ENCODE measurements around the gene TTC28.

TTC28 gene

GRCh38 chr22:27975381-27976013 is 704.1 kb downstream of the TTC28 start:
- no peak for DNase-seq (ENCODE audit: low read depth, low spot score)

DNA sequence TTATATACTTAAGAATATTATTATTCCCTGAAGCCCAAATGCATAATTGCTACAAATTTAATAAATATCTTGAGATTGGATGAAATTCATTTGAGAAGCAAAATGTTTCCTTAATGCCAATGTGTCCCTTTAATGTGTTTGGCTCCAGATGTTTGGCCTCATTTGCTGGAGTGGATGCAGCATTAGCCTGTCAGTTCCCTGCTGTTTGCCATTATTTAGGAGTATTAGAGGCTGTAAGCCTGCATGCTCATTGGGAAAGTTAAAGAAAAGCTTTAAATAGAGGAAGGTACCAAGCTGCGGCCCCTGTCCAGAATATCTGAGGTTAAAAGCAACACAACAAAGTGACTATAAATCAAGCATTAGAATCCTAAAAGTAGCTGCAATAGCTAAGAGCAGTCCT is 705.8 kb downstream of the TTC28 start:
- no peak for DNase-seq (ENCODE audit: low read depth, low spot score)

- DNase-seq (ENCODE audit: low read depth, low spot score): no peak
Observed at GRCh38 chr22:27972732-27973698, 706.6 kb downstream of the TTC28 start.

GRCh38 chr22:27971926-27972325 is 707.7 kb downstream of the TTC28 start:
- DNase-seq (ENCODE audit: low read depth, low spot score): no peak

DNA sequence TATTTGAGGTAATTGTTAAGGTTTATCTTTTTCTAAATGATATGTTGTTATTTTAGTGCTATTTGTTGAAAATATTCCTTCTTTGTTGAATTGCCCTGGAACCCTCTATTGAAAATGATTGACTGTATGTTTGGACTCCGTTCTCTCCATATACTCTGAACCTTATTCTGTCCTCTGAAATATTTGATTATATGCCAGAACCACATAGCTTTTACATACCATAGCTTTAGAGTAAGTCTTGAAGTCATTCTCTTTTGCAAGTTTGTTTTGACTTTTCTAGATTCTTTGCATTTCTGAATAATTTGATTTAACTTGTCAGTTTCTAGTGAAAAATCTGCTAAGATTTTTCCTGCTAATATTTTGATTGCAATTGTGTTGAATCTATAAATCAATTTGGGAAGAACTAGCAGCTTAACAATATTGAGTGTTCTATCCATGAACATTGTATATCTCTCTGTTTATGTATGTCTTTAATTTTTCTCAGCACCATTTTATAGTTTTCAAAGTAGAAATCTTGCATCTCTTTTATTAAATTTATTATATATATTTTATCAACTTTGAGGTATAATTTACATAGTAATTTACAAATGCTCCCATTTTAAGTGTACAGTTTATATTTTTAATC is 708.9 kb downstream of the TTC28 start:
- DNase-seq (ENCODE audit: low read depth, low spot score): no peak

- no peak for DNase-seq (ENCODE audit: low read depth, low spot score)
Observed at GRCh38 chr22:27966168-27967064, 713.2 kb downstream of the TTC28 start.

DNA sequence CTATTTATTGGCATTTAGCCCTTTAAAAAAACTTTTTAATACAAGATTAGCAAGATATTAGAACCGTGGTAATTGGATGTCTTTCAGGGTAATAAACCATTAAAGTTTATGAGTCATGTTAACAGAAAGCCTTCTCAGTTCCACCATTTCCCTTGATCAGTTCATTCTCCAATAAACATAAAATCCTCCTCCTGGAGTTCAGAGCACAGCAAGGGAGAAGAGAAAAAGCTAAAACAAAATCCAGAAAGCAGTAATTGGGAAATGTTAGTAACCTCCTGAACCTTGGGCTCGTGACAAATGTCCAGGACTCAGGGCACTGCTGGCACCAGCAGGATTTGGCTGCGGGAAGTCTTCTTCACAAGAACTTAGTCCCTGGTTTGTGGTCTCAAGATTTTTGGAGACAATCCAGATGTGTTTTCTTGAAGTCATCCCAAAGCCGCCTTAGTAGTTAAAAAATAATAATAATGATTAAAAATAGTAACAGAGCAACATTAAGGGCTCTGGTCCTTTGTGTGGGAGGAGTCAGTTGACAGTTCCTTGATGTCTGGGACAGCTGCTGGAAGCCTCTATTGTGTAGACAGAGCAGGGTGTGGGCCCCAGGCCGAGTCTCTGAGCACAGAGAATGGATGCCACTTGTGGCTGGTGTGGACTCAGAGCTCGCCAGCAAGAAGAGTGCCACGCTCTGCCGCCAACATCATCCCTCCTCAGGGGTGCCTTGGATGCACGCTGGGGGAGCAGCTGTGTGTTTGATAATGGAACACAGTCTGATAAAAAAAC is 717.2 kb downstream of the TTC28 start:
- no peak for DNase-seq (ENCODE audit: low read depth, low spot score)

- DNase-seq (ENCODE audit: low read depth, low spot score): no peak
Observed at GRCh38 chr22:27961680-27962079, 718.0 kb downstream of the TTC28 start.

DNA sequence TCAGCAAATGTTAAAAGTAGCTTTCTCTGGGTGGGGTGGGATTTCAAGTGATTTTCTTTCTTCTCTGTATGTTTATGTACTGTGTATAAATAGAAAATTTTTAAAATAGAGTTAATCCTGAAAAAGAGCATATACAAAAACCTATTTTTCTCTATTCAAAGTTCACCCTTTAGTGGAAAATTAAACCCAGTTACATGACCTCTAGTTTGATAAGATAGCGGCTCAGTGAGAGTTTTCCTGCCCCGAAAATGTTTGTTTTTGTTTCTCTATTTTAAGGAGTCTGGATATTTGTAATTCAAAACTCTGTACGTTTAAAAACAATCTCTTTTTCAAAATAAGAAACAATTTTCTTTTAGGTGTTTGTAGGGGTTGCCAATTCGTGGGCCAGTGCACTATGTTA is 718.5 kb downstream of the TTC28 start:
- no peak for DNase-seq (ENCODE audit: low read depth, low spot score)

GRCh38 chr22:27959335-27960090 is 720.1 kb downstream of the TTC28 start:
- no peak for DNase-seq (ENCODE audit: low read depth, low spot score)

GRCh38 chr22:27952779-27953178 is 726.9 kb downstream of the TTC28 start:
- no peak for DNase-seq (ENCODE audit: low read depth, low spot score)

- no peak for DNase-seq (ENCODE audit: low read depth, low spot score)
Observed at GRCh38 chr22:27952091-27952490, 727.5 kb downstream of the TTC28 start.

DNA sequence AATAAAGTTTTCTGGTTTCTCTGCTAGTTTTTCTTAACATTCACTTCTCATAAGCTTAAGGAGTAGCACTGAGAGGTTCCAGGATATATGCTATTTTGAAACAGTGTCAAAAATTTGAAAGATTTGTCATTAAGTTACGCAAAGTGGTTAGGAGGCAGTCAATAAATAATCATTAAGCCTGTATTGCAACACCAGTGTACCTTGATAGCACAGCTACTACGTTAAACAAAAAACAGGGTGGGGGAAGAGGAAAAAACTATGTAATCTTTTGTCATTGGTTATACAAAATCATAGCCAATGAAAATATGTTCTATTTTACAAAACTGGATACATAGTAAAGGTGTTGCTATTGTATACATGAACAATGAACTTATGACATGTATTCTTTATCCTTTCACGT is 730.2 kb downstream of the TTC28 start:
- DNase-seq (ENCODE audit: low read depth, low spot score): no peak

GRCh38 chr22:27948569-27948968 is 731.1 kb downstream of the TTC28 start:
- no peak for DNase-seq (ENCODE audit: low read depth, low spot score)

DNA sequence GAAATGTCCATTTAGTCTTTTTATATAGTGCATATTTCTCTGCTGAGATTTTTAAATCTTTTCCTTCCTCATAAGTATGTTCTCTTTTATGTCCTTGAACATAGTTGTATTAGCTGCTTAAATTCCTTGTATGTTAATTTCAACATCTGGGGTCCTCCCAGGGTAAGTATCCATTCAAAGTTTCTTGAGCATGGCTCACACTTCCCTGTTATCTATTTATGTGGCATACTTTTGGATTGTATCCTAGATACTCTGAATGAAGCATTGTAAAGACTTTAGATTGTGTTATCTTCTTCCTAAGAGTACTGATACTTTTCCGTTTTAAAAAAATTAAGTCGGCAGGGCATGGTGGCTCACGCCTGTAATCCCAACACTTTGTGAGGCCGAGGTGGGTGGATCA is 732.2 kb downstream of the TTC28 start:
- no peak for DNase-seq (ENCODE audit: low read depth, low spot score)

DNA sequence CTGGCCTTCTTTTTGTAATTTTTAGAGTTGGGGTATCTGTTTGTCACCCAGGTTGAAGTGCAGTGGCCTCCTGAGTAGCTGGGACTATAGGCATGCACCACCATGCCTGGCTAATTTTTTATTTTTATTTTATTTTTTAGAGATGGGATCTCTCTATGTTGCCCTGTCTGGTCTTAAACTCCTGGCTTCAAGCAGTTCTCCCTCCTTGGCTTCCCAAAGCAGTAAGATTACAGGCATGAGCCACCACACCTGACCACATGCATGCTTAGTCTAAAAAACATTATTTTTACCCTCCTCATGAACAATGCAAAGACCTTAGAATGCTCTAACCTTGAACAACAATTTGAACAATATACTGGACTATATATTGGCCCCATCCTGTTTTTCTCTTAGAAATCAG is 738.5 kb downstream of the TTC28 start:
- DNase-seq (ENCODE audit: low read depth, low spot score): no peak

GRCh38 chr22:27937453-27937852 is 742.2 kb downstream of the TTC28 start:
- DNase-seq (ENCODE audit: low read depth, low spot score): no peak

GRCh38 chr22:27935897-27936296 is 743.7 kb downstream of the TTC28 start:
- DNase-seq (ENCODE audit: low read depth, low spot score): no peak

- no peak for DNase-seq (ENCODE audit: low read depth, low spot score)
Observed at GRCh38 chr22:27934069-27934468, 745.6 kb downstream of the TTC28 start.

All from activated CD4-positive, CD25-positive, alpha-beta regulatory T cell treated with anti-CD3 and anti-CD28 coated beads, Interleukin-2, amount 50 U/mL, for 16 hours (primary cell).